Psoas muscle (tissue), 8 donors: Measurements from ENCODE around the gene ELF3. TPM values are rescaled to one million over a fixed set of nuclear protein-coding genes. Genes with fewer than 3 reads are reported as not detected.

Source experiments
- ATAC-seq, 4 donors: fragments of 200-7000 bp; cut with Tn5 transposase; one replicate each; pipeline ENCODE4 v1.9.1; 2020; ENCODE audit warnings: moderate library complexity in 3 of 4, mild to moderate bottlenecking in 2 of 4
- DNase-seq, 2 donors: peaks; one replicate each; pipeline ENCODE4 v3.0.0-alpha.2; 2020
- H3K27ac ChIP-seq: fragments of 200-600 bp; one replicate; pipeline ENCODE4 v1.8.0; 2022
- H3K27me3 ChIP-seq, 3 donors: fragments of 200-600 bp in 1 of 3; one replicate each; pipeline versions ENCODE4 v1.6.1 to v1.8.0; 2013 to 2022; ENCODE audit warnings: low read length in 2 of 3, mild to moderate bottlenecking in 2 of 3, moderate library complexity in 1 of 3; ENCODE audit not compliant: insufficient read depth in 3 of 3
- H3K36me3 ChIP-seq, 2 donors: fragments of 200-600 bp in 1 of 2; one replicate each; pipeline versions ENCODE4 v1.6.1 to v1.8.0; 2013 to 2022; ENCODE audit warnings: low read depth in 1 of 2, mild to moderate bottlenecking in 1 of 2, moderate library complexity in 1 of 2; ENCODE audit not compliant: insufficient read depth in 1 of 2
- H3K4me1 ChIP-seq: fragments of 200-600 bp; one replicate; pipeline ENCODE4 v1.8.0; 2022
- H3K4me3 ChIP-seq: fragments of 200-600 bp; one replicate; pipeline ENCODE4 v1.8.0; 2022; ENCODE audit warnings: mild to moderate bottlenecking
- H3K9me3 ChIP-seq: fragments of 200-600 bp; one replicate; pipeline ENCODE4 v1.8.0; 2022
- WGBS, 3 donors: extraction: QIAGEN DNeasy Blood & Tissue Kit; methylation state at CpG; one replicate each; pipeline versions ENCODE4 v1.1.6 to v1.1.7; 2013; 5-methylcytosine and 5-hydroxymethylcytosine counted together
- intact Hi-C, 2 donors: fragments of 100-400 bp; cut with DNase I; formaldehyde crosslinking; loops; one replicate each; pipeline versions ENCODE4 v1.11.0 to v1.14.2; 2022
- polyA plus RNA-seq, 3 donors: library from polyadenylated mRNA; stranded (reverse); fragments of 200-250 nt; gene quantifications; one replicate each; pipeline ENCODE4 v1.2.3, GENCODE V29; 2013
- total RNA-seq, 4 donors: library from RNA; stranded (reverse); fragmentation: NEBNext Ultra II Directional in 2 of 4; extraction: Animal tissue kit (Norgen Biotek cat#: 25700) in 2 of 4; gene quantifications; one replicate each; pipeline versions ENCODE4 v1.2.1 to v1.2.4, GENCODE V29; 2021 to 2023
- TF ChIP-seq, protein P1 (sequence below): fragments of 200-600 bp; IDR thresholded peaks from one replicate; pipeline ENCODE4 v1.8.0; 2022; ENCODE audit warnings: antibody characterized with exemption
- donor health status: healthy with polysubstance abuse.
- donor health status: DM: no; HTN: no; CAD: no; lungs with moderate emphysema.
- donor health status: Bipolar disorder and iron deficiency.
- donor health status: healthy.
- donor health status: DM: yes; HTN: yes; CAD: no.
- donor health status: DM: no; HTN: no; CAD: no.
- donor health status: DM: no; HTN: no; CAD: no.
- donor health status: DM: yes; HTN: yes; CAD: no.

The ELF3 gene
- total and polyA plus RNA-seq, 7 donors: 0.21 to 1.4 (median 0.42) TPM

- DNase-seq (no peak), ATAC-seq (no peak)
- Histone ChIP-seq H3K27ac (no peak overlapping the region), H3K27me3 (no peaks in the 10 kb centered on the region), H3K4me1 (no peaks in the 10 kb centered on the region), H3K36me3 (no peaks in the 10 kb centered on the region), H3K9me3 (no peaks in the 10 kb centered on the region), H3K4me3 (no peak overlapping the region)
- TF ChIP-seq, protein P1, sequence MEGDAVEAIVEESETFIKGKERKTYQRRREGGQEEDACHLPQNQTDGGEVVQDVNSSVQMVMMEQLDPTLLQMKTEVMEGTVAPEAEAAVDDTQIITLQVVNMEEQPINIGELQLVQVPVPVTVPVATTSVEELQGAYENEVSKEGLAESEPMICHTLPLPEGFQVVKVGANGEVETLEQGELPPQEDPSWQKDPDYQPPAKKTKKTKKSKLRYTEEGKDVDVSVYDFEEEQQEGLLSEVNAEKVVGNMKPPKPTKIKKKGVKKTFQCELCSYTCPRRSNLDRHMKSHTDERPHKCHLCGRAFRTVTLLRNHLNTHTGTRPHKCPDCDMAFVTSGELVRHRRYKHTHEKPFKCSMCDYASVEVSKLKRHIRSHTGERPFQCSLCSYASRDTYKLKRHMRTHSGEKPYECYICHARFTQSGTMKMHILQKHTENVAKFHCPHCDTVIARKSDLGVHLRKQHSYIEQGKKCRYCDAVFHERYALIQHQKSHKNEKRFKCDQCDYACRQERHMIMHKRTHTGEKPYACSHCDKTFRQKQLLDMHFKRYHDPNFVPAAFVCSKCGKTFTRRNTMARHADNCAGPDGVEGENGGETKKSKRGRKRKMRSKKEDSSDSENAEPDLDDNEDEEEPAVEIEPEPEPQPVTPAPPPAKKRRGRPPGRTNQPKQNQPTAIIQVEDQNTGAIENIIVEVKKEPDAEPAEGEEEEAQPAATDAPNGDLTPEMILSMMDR: no peak
- WGBS, 3 donors: 84 to 86% (median 85%) methylated on average over 3 of the region's 3 CpGs
- intact Hi-C loops: no loop called here
Observed at GRCh38 chr1:202015662-202015937, 5.2 kb downstream of the ELF3 start.

DNA sequence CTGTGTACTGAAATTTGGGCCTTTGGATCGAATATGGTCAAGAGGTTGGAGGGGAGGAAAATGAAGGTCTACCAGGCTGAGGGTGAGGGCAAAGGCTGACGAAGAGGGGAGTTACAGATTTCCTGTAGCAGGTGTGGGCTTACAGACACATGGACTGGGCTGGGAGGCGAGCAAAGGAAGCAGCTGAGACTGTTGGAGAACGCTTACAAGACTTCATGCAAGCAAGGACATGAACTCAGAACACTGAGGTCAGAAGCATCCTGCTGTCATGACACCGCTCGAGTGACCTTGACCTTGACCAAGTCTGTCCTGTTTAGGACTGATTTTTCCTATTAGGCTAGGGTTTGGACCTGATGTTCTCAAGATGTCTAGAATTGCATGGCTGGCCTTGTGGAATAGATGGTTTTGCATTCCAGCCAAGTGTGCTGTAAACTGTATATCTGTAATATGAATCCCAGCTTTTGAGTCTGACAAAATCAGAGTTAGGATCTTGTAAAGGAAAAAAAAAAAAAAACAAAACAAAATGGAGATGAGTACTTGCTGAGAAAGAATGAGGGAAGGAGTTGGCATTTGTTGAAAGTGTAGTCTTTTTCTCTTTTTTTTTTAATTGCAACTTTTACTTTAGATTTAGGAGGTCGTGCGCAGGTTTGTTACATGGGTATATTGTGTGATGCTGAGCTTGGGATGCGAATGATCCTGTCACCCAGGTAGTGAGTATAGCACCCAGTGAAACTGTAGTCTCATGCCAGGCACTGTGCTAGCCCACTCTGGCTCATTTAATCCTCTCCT is 5.8 kb downstream of the ELF3 start:
- intact Hi-C loops: no loop called here
- Histone ChIP-seq H3K4me3 (no peak overlapping the region), H3K27me3 (no peaks in the 10 kb centered on the region), H3K9me3 (no peaks in the 10 kb centered on the region), H3K36me3 (no peaks in the 10 kb centered on the region), H3K4me1 (no peaks in the 10 kb centered on the region), H3K27ac (no peak overlapping the region)
- DNase-seq (no peak), ATAC-seq (no peak)
- WGBS, 3 donors: 79 to 85% (median 82%) methylated on average over 9 of the region's 9 CpGs
- TF ChIP-seq, protein P1: no peak

- H3K36me3 ChIP-seq: no peaks in the 10 kb centered on the region
- no peaks in the 10 kb centered on the region for H3K4me1 ChIP-seq
- H3K4me3 ChIP-seq: no peak overlapping the region
- DNase-seq: no peak
- no peak for ATAC-seq
- WGBS, 3 donors: 85 to 89% (median 86%) methylated on average over 21 of the region's 21 CpGs
- no peaks in the 10 kb centered on the region for H3K27me3 ChIP-seq
- no peak overlapping the region for H3K27ac ChIP-seq
- no peaks in the 10 kb centered on the region for H3K9me3 ChIP-seq
- intact Hi-C loops: no loop called here
- TF ChIP-seq, protein P1: no peak
Observed at GRCh38 chr1:202016811-202017748, 6.7 kb downstream of the ELF3 start.

DNA sequence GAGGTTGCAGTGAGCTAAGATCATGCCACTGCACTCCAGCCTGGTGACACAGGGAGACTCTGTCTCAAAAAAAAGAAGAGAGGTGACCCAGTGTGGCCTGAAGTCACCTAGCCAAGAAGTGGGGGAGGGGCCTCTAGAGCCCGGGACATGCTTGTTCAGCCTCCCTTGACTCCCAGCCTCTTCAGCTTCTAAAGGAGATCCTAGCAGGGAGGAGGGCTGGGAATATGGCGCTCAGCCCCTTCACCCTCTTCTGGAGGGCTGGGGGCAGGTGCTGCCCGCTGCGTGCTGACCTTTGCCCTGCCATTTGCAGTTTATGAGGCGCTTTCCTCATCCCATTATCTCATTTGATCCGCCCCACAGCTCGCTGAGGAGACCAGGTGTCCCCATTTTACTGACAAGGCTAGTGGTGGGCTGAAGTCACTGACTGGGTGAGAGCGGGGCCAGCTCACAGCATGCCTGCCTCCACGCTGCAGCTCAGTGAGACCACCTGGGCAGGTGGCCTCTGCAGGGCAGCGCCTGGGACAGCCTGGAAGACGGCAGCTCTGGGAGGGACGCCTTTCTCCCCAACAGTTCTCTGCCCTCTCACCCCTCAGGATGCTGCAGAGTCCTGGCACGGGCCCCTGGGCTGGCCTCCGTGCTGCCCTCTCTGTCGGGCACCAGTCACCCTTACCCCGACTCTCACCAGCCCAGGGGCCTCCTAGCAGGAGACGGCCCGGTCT is 7.5 kb downstream of the ELF3 start:
- ATAC-seq (peak in 1 of 4 donors; percentile 18), DNase-seq (no peak)
- Histone ChIP-seq H3K4me3 (no peak overlapping the region), H3K36me3 (no peaks in the 10 kb centered on the region), H3K27me3 (no peaks in the 10 kb centered on the region), H3K4me1 (no peaks in the 10 kb centered on the region), H3K27ac (no peak overlapping the region), H3K9me3 (no peaks in the 10 kb centered on the region)
- 60 to 67% (median 60%) methylated on average over 16 to 18 of the region's 18 CpGs for WGBS, 3 donors
- TF ChIP-seq, protein P1: no peak
- intact Hi-C loops: no loop called here
